ENCODE measurements around the gene SEH1L. TPM values are rescaled to one million over a fixed set of nuclear protein-coding genes. Genes with fewer than 3 reads are reported as not detected.

Gene SEH1L
- total RNA-seq, 2 experiments from 2014 or later = 90.3 to 92.5 TPM

DNA sequence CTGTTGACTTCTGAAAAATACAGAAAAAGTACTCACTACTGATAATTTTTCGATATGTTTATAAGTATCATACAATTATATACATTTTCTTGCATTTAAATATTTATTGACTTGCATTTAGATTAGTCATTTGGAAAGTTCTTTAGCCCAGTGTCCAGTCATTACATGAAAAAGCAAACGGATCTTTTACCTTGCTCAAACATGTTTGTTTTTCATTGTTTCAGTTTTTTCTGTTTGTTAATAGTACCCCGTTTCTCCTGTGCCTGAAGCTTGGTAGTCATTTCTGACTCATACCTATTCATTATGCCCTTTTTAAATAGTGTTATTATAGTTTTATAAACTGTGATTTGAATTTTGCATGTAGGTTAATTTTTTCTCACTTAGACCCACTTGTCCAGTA is 71.5 kb downstream of the SEH1L start:
- intact Hi-C loops (cut with micrococcal nuclease) = no loop called here
- peaks cover 72% of the 10 kb centered on the region for H3K36me3 Mint-ChIP-seq
- peaks cover 29% of the 10 kb centered on the region for H3K4me1 Mint-ChIP-seq (ENCODE audit: low read depth)
- no peak overlapping the region for H3K27ac Mint-ChIP-seq
- no peaks in the 10 kb centered on the region for H3K27me3 Mint-ChIP-seq
- no peak for DNase-seq
- POLR2A ChIA-PET = no interaction called here
- H3K9me3 Mint-ChIP-seq = no peaks in the 10 kb centered on the region
- H3K4me3 Mint-ChIP-seq = no peak overlapping the region
- CTCF ChIA-PET = interaction anchor here (0.7 kb wide), 1 partner anchor 28 kb away, joined by 3 read pairs; no protein-coding TSS in a partner anchor

DNA sequence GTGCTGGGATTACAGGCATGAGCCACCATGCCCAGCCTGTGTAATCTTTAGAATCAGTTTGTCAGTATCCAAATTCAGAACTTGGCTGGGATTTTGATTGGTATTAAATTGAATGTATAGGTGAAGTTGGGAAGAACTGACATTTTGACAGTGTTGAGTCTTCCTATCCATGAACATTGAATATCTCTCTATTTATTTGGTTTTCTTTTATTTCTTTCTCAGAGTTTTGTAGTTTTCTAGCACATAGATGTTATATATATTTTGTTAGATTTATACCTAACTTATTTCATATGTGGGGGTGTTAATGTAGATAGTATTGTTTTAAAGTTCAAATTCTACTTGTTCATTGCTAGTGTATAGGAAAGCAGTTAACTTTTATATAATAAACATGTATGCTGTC is 74.8 kb downstream of the SEH1L start:
- CTCF ChIA-PET = interaction anchor here (0.6 to 0.8 kb wide), 2 partner anchors 9 to 50 kb away, joined by 3 to 4 read pairs; no protein-coding TSS in a partner anchor
- no peak for DNase-seq
- H3K27me3 Mint-ChIP-seq = no peaks in the 10 kb centered on the region
- H3K4me3 Mint-ChIP-seq = no peak overlapping the region
- intact Hi-C loops (cut with micrococcal nuclease) = no loop called here
- POLR2A ChIA-PET = no interaction called here
- peaks cover 29% of the 10 kb centered on the region for H3K4me1 Mint-ChIP-seq (ENCODE audit: low read depth)
- no peak overlapping the region for H3K27ac Mint-ChIP-seq
- H3K9me3 Mint-ChIP-seq = no peaks in the 10 kb centered on the region
- peaks cover 58% of the 10 kb centered on the region for H3K36me3 Mint-ChIP-seq

DNA sequence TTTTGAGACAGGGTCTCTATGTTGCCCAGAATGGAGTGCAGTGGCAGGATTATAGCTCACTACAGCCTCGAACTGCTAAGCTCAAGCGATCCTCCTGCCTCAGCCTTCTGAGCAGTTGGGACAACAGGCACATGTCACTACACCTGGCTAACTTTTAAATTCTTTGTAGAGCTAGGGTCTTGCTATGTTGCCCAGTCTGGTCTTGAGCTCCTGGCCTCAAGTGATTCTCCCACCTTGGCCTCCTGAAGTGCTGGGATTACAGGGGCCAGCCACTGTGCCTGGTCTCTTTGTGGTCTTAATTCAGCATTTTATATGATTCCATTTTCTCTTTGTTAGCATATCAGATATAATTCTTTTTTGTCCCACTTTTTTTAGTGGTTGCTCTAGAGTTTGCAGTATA is 77.4 kb downstream of the SEH1L start:
- H3K27me3 Mint-ChIP-seq = no peaks in the 10 kb centered on the region
- peaks cover 47% of the 10 kb centered on the region for H3K36me3 Mint-ChIP-seq
- intact Hi-C loops (cut with micrococcal nuclease) = no loop called here
- H3K4me1 Mint-ChIP-seq (ENCODE audit: low read depth) = peaks cover 11% of the 10 kb centered on the region
- no peak overlapping the region for H3K27ac Mint-ChIP-seq
- POLR2A ChIA-PET = no interaction called here
- H3K9me3 Mint-ChIP-seq = no peaks in the 10 kb centered on the region
- CTCF ChIA-PET = no interaction called here
- no peak for DNase-seq
- H3K4me3 Mint-ChIP-seq = no peak overlapping the region

DNA sequence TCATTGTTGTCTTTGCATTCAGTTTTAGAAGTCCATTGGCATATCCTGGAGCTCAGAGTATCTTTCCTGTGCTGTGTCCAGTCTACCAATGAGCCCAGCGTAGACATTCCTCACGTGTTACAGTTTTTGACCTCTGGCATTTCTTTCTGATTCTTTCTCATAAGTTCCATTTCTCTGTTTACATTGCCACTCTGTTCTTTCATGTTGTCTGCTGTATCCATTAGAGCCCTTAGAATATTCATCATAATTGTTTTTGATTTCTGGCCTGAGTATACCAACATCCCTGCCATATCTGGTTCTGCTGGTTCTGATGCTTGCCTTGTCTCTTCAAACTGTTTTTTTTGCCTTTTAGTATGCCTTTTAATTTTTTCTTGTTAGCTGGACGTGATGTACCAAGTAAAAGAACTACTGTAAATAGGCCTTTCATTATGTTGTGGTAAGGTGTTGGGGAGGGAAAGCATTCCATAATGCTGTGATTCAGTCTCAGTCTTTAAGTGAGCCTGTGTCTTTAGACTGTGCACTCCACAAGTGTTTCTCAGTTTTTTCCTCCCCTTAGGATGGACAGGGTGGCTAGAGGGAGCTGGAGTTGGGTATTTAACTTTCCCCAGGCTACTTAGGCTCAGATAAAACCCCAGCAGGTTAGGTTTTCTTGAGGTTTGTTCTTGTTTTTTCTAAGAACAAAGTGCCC is 78.9 kb downstream of the SEH1L start:
- no peaks in the 10 kb centered on the region for H3K9me3 Mint-ChIP-seq
- no peak for DNase-seq
- no peak overlapping the region for H3K27ac Mint-ChIP-seq
- ChIA-PET POLR2A (no interaction called here), CTCF (no interaction called here)
- peaks cover 10% of the 10 kb centered on the region for H3K4me1 Mint-ChIP-seq (ENCODE audit: low read depth)
- peaks cover 44% of the 10 kb centered on the region for H3K36me3 Mint-ChIP-seq
- no peaks in the 10 kb centered on the region for H3K27me3 Mint-ChIP-seq
- intact Hi-C loops (cut with micrococcal nuclease) = no loop called here
- no peak overlapping the region for H3K4me3 Mint-ChIP-seq

DNA sequence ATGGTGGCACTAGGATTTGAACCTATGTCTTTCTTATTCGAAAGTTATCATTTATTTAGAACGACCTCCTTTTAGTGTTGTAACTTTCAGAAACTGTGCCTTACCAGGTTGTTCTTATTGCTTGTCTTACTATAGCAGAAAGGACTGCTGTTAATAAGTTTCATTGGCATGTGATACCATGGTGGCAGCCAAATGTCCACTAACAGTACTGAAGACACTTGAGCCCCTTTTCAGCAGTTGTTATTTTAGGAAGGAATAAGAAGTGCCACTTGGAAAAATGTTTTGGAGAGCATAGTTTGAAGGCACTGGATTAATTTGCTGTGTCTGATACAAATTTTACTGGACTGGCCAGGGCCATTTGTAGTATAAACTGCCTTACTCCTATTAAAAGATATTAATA is 81.1 kb downstream of the SEH1L start:
- Mint-ChIP-seq H3K27ac (no peak overlapping the region), H3K9me3 (no peaks in the 10 kb centered on the region), H3K4me1 (ENCODE audit: low read depth) (peaks cover 12% of the 10 kb centered on the region), H3K36me3 (peaks cover 41% of the 10 kb centered on the region), H3K27me3 (no peaks in the 10 kb centered on the region), H3K4me3 (no peak overlapping the region)
- POLR2A ChIA-PET = no interaction called here
- CTCF ChIA-PET = no interaction called here
- no peak for DNase-seq
- intact Hi-C loops (cut with micrococcal nuclease) = no loop called here

DNA sequence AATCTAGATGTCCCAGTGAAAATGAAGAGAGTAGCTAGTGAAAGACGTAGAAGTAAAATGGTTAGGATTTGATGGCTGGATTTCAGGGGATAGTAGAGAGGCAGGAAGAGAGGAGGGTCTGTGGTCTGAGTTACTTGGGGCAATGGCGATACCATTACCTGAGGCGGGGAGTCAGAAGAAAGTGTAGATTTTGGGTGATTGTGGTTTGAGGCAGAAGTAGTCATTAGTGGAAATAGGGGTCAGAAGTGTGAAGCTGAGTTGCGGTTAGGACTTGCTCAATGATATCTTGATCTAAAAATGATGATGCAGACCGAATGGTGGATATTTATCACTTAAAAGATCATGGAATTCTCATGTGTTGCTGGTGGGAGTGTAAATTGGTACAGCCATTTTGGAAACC is 84.4 kb downstream of the SEH1L start:
- Mint-ChIP-seq H3K4me3 (no peak overlapping the region), H3K27me3 (no peaks in the 10 kb centered on the region), H3K9me3 (no peaks in the 10 kb centered on the region), H3K27ac (no peak overlapping the region), H3K4me1 (ENCODE audit: low read depth) (peaks cover 14% of the 10 kb centered on the region), H3K36me3 (peaks cover 45% of the 10 kb centered on the region)
- ChIA-PET POLR2A (no interaction called here), CTCF (no interaction called here)
- intact Hi-C loops (cut with micrococcal nuclease) = no loop called here
- no peak for DNase-seq

DNA sequence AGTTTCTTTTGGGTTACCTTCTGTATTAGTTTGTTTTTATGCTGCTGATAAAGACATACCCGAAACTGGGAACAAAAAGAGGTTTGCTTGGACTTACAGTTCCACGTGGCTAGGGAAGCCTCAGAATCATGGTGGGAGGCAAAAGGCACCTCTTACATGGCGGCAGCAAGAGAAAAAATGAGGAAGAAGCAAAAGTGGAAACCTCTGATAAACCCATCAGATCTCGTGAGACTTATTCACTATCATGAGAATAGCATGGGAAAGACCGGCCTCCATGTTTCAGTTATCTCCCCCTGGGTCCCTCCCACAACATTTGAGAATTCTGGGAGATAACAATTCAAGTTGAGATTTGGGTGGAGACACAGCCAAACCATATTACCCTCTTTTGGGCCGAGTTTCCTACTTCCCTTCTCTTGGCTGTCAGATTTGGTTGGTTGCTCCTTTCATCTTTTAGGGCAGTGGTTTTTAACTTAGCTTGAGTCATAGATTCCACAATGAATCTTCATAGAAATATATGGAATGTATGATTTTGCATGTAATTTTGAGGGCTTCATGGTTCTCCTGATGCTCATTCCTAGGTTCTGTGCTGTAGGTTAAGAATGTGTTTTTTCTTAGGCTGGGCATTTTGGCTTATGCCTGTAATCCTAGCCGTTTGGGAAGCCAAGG is 87.6 kb downstream of the SEH1L start:
- intact Hi-C loops (cut with micrococcal nuclease) = no loop called here

DNA sequence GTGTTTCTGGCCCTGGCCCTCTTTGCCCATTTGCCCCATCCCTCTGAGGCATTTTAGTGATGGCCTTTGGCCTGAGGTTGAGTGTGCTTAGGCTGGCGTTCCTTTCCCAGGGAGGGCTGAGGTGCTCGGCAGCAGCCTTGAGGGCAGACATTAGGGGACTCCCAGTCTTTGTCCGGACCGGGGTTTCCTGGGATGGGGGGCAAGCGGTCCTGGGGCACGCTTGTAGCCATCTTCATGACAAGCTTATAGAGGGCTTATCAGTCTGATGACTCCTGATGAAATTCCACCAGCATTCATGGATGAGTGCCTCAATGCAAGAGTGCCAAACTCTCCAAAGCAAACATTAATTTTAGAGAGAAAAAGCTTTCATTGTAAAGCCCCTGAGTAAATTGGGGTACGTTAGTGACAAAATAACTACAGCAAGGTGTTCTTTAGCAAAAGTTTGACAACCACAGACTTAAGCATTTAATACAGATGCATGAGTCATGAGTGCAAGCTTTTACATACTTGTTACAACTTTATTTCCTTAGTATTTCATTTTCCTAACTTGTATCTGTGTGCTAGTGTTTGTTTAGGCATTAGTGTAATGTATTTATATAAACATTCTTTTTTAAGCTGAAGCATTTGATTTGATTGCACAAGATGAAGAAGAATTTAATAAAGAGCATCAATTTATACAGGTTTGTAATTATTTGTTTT is 89.0 kb downstream of the SEH1L start:
- intact Hi-C loops (cut with micrococcal nuclease) = no loop called here
- POLR2A ChIA-PET = interaction anchor here (0.6 kb wide), 1 partner anchor 42 kb away, joined by 7 read pairs; no protein-coding TSS in a partner anchor
- DNase-seq = no peak
- peaks cover 12% of the 10 kb centered on the region for H3K4me1 Mint-ChIP-seq (ENCODE audit: low read depth)
- H3K9me3 Mint-ChIP-seq = no peaks in the 10 kb centered on the region
- H3K27me3 Mint-ChIP-seq = no peaks in the 10 kb centered on the region
- H3K27ac Mint-ChIP-seq = no peak overlapping the region
- H3K36me3 Mint-ChIP-seq = peaks cover 51% of the 10 kb centered on the region
- CTCF ChIA-PET = no interaction called here
- H3K4me3 Mint-ChIP-seq = no peak overlapping the region

More for the DNA sequence above, 87.6 kb downstream of the SEH1L start:
- no peaks in the 10 kb centered on the region for H3K9me3 Mint-ChIP-seq
- peaks cover 16% of the 10 kb centered on the region for H3K4me1 Mint-ChIP-seq (ENCODE audit: low read depth)
- no peak overlapping the region for H3K4me3 Mint-ChIP-seq
- POLR2A ChIA-PET = no interaction called here
- no peak for DNase-seq
- H3K27me3 Mint-ChIP-seq = no peaks in the 10 kb centered on the region
- no peak overlapping the region for H3K27ac Mint-ChIP-seq
- peaks cover 53% of the 10 kb centered on the region for H3K36me3 Mint-ChIP-seq
- CTCF ChIA-PET = no interaction called here

Other genes with a start within 250 kb of the SEH1L start
- 10 to 100 TPM; 14.4 to 15.0 TPM for gene CEP76, start 245.3 kb upstream of the SEH1L start, total RNA-seq
- 100 to 1,000 TPM; 112 to 119 TPM for gene PSMG2, start 245.0 kb upstream of the SEH1L start, total RNA-seq
- gene PTPN2, start 63.8 kb upstream of the SEH1L start, total RNA-seq = 10 to 100 TPM; 68.8 to 73.3 TPM
- 10 to 100 TPM; 31.0 to 34.0 TPM for gene CEP192, start 43.4 kb downstream of the SEH1L start, total RNA-seq